Medulla oblongata (tissue), 1 donor: ENCODE data around the gene OR6N1.

Experiments used
- DNase-seq: peaks from one replicate; pipeline ENCODE4 v3.0.0-alpha.2; 2015; ENCODE audit errors: extremely low spot score

The OR6N1 gene

DNA sequence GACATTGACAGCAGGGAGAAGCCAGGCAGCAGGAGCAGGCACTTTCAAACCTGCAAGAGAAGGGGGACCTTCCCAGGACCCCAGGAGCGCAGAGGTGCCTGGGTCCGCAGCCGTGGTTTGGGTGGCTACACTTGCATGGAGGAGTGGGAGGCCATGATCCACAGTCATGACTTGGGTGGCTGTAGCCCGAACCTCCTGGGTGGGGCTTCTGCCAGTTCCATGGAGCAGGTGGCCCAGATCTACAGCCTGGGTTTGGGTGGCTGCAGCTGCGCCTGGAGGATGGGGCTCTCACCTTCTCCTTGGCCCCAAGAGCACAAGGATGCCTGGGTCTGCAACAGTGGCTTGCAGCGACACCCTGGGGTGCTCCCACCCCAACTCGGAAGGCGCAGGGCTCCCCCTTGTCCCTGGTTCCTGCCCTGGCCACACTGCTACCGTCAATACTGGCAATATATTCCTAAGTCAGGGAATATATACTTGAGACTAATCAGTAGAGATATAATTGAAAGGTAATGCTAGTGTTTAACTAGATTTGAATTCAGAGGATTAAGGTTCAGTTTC is 19.8 kb downstream of the OR6N1 start:
- DNase-seq = no peak

DNA sequence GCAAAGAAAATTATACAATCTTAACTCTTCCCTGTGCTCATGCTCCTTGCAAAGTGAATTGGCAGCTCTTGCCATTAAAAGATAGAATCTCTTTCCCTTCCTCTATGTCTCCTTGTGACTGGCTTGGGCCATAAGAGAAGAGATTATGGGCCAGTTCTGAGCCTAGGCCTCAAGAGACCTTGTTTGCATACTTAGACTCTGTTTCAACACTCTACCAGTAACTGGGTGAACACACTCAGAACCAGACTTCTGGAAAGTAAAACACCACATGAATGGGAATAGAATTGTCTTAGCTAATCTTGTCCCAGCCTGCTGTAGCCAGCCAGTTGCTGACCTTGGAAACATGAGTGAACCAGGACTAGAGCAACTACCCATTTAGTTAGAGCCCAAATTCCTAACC is 36.1 kb downstream of the OR6N1 start:
- DNase-seq = no peak

- DNase-seq = no peak
These were observed 39.5 kb downstream of the OR6N1 start for GRCh38 chr1:158732524-158732923.

DNA sequence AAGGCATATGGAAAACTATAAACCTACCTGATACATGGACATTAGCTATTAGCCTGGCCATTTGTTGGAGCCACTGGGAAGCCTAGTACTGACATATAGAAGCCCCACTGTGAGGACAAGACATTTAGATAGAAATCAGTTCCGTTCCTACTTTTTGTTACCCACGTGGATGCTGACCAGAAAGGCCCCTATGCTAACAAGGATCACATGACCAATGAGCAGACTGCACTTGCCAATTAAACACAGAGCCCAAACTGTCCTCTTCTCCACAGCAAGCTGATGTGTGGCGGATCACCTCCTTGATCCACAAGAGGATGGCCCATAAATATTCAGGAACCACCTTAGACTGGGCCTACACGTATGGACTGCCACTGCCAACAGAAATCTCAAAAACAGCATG is 40.3 kb downstream of the OR6N1 start:
- no peak for DNase-seq

- no peak for DNase-seq
These were observed 41.5 kb downstream of the OR6N1 start for GRCh38 chr1:158730453-158730852.

DNA sequence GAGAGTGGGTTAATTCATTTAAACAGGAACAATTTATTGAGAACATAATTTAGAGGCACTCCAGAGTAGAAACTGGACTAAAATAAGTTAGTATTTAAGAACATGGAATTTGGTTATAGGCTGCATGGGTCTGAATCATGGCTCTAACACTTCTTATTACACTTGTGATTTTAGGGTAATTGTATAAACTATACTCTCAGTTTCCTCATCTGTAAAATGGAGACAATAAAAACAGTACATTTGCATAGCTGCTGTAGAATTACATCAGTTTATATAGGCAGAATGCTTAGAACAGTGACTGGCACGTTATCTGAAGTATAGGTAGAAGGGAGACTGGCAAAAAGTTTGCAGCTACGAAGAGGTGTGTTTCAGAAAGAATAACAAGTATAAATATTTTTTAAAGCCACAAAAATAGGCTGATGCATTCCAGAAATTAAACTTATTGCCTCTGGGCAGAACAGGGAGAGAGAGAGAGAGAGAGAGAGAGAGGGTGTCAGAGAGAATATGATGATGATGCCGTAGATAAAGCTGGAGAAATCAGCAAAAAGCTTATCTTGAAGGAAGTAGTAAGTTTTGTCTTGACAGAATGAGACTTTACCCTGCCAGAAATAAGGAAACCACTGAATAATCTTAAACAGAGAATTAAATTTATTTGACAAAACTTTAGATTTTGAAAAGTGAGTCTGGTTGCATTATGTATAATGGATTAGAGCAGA is 43.3 kb downstream of the OR6N1 start:
- no peak for DNase-seq

DNA sequence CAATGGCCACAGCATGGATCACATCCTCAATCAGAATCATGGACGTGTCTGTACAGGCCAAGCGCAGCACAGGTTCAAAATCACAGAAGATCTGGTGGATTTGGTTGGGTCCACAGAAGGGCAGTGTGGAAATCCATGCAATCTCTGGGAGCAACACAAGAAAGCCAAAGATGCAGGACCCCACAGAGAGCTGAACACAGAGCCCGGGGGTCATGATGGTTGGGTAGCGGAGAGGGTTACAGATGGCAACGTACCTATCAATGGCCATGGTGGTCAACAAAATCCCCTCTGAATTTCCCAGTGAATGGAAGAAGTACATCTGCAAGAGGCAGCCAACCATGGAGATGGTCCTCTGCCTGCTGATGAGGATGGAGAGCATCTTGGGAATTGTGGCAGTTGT is 47.6 kb downstream of the OR6N1 start:
- no peak for DNase-seq

DNA sequence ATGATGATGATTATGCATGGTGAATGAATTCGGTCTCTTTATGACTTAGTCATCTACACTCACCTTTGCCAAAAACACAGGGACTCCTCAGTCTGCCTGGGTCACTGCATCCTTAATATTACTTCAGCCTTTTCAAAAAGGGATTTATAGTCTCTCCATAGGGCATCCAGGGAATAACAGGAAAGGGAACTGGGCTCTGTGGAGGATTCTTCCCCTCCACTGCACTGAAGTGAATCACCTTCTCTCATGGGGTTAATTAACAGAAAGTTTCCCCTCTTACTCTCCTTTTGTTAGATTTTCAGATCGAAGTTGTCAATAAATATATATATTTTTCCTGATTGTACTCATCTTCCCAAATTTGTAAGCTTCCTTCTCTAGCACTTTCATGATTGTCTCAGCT is 51.4 kb downstream of the OR6N1 start, which contains the start of gene OR6K3:
OR6K3 (minus strand) TSS at position 101 of the 400 bp plus-strand sequence. CDS start 2,605 bp downstream, outside the sequence.
- DNase-seq = no peak

DNA sequence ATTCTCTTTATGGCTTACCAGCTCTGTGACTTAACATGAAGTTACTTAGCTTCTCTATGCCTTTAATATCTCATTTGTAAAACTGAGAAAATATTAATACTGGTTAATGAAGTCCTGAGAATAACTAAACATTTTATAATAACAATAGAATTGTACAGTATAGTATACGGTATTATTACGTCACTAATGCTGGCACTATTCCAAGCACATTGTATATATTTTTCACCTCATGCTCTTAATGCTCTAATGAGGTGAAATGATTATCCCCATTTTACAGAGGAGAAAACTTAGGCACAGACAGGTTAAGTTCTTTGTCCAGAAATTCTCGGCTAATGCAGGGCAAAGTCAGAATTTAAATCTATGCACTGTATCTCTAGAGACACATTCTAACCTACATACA is 52.3 kb downstream of the OR6N1 start:
- DNase-seq = no peak

- DNase-seq = no peak
These were observed 54.7 kb downstream of the OR6N1 start for GRCh38 chr1:158717344-158717743.

DNA sequence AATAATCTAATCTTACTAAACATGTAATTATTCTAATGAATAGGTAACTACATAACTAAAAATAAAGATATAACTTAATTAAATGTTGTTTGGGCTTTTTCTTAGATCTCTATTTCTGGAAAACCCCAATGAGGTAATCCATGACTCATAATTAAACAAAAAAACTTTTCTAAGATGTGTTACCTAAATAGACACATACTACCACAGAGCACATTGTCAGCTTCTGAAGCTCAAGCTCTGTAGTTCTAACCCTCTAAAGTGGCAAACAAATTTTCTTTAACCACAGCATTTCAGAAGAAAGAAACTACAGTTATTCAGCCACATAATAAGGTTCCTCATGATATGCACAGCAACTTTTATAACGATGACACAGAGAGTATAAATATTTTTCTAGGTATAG is 55.7 kb downstream of the OR6N1 start:
- DNase-seq = no peak

GRCh38 chr1:158714754-158715153 is 57.2 kb downstream of the OR6N1 start:
- no peak for DNase-seq
